T-helper 1 cell (primary cell): ENCODE measurements around the gene TBC1D12.

ENCODE experiments used
- DNase-seq, 5 donors: peaks; one replicate each; pipeline ENCODE4 v3.0.0-alpha.2; 2012 to 2020

TBC1D12 gene

GRCh38 chr10:94407668-94408067 lies 5.3 kb downstream of the TBC1D12 start:
- DNase-seq = no peak

- DNase-seq = no peak
Observed at GRCh38 chr10:94409021-94409657, 6.8 kb downstream of the TBC1D12 start.

GRCh38 chr10:94411304-94411703 lies 9.0 kb downstream of the TBC1D12 start:
- no peak for DNase-seq

- no peak for DNase-seq
Observed at GRCh38 chr10:94412449-94412848, 10.1 kb downstream of the TBC1D12 start.

GRCh38 chr10:94413361-94413760 lies 11.0 kb downstream of the TBC1D12 start:
- DNase-seq = no peak

GRCh38 chr10:94416896-94417295 lies 14.6 kb downstream of the TBC1D12 start:
- DNase-seq = no peak

- no peak for DNase-seq
Observed at GRCh38 chr10:94417321-94417720, 15.0 kb downstream of the TBC1D12 start.

- no peak for DNase-seq
Observed at GRCh38 chr10:94420516-94420915, 18.2 kb downstream of the TBC1D12 start.

- no peak for DNase-seq
Observed at GRCh38 chr10:94420998-94421528, 18.7 kb downstream of the TBC1D12 start.

GRCh38 chr10:94423627-94424026 lies 21.3 kb downstream of the TBC1D12 start:
- no peak for DNase-seq

GRCh38 chr10:94424714-94425337 lies 22.5 kb downstream of the TBC1D12 start:
- DNase-seq = no peak

GRCh38 chr10:94425942-94426341 lies 23.6 kb downstream of the TBC1D12 start:
- no peak for DNase-seq

GRCh38 chr10:94427166-94427565 lies 24.8 kb downstream of the TBC1D12 start:
- DNase-seq = no peak

- no peak for DNase-seq
Observed at GRCh38 chr10:94428766-94429707, 26.7 kb downstream of the TBC1D12 start.

GRCh38 chr10:94430701-94431100 lies 28.4 kb downstream of the TBC1D12 start:
- DNase-seq = no peak

- no peak for DNase-seq
Observed at GRCh38 chr10:94432443-94432842, 30.1 kb downstream of the TBC1D12 start.

- DNase-seq = no peak
Observed at GRCh38 chr10:94439275-94439861, 37.0 kb downstream of the TBC1D12 start.

GRCh38 chr10:94440096-94440495 lies 37.8 kb downstream of the TBC1D12 start:
- no peak for DNase-seq

- no peak for DNase-seq
Observed at GRCh38 chr10:94443047-94443446, 40.7 kb downstream of the TBC1D12 start.

- no peak for DNase-seq
Observed at GRCh38 chr10:94443549-94443948, 41.2 kb downstream of the TBC1D12 start.

GRCh38 chr10:94450782-94451181 lies 48.4 kb downstream of the TBC1D12 start:
- no peak for DNase-seq

GRCh38 chr10:94451883-94452519 lies 49.7 kb downstream of the TBC1D12 start:
- DNase-seq = no peak
